Activated T-helper 9 cell treated with anti-CD3 and anti-CD28 coated beads, Interleukin-2, amount 50 U/mL, for 16 hours (primary cell): ENCODE results near the gene IGSF1.

ENCODE experiments used
- DNase-seq: peaks from one replicate; pipeline ENCODE4 v3.0.0-alpha.2; 2020; ENCODE audit warnings: low read depth

Gene IGSF1

GRCh38 chrX:131288738-131289511 is at the start of gene IGSF1:
TSS of gene IGSF1 (minus strand) at chrX:131289306. CDS start at chrX:131286674, 2,632 bp downstream.
- DNase-seq = no peak

GRCh38 chrX:131332331-131332730 is 43.2 kb upstream of the IGSF1 start:
- DNase-seq = no peak

- DNase-seq = no peak
Observed at GRCh38 chrX:131331152-131331551, 42.0 kb upstream of the IGSF1 start.

GRCh38 chrX:131330735-131331134 is 41.6 kb upstream of the IGSF1 start:
- no peak for DNase-seq

- no peak for DNase-seq
Observed at GRCh38 chrX:131322651-131323050, 33.5 kb upstream of the IGSF1 start.

- DNase-seq = no peak
Observed at GRCh38 chrX:131317326-131317725, 28.2 kb upstream of the IGSF1 start.

GRCh38 chrX:131316260-131316659 is 27.2 kb upstream of the IGSF1 start:
- no peak for DNase-seq

GRCh38 chrX:131308980-131309379 is 19.9 kb upstream of the IGSF1 start:
- DNase-seq = no peak

- DNase-seq = no peak
Observed at GRCh38 chrX:131306601-131307000, 17.5 kb upstream of the IGSF1 start.

- DNase-seq = no peak
Observed at GRCh38 chrX:131305926-131306325, 16.8 kb upstream of the IGSF1 start.

- DNase-seq = no peak
Observed at GRCh38 chrX:131302701-131303100, 13.6 kb upstream of the IGSF1 start.

GRCh38 chrX:131301155-131301554 is 12.0 kb upstream of the IGSF1 start:
- DNase-seq = no peak

- no peak for DNase-seq
Observed at GRCh38 chrX:131298846-131299245, 9.7 kb upstream of the IGSF1 start.

GRCh38 chrX:131298036-131298435 is 8.9 kb upstream of the IGSF1 start:
- DNase-seq = no peak

- DNase-seq = no peak
Observed at GRCh38 chrX:131289527-131289926, 421 bp upstream of the IGSF1 start.

- no peak for DNase-seq
Observed at GRCh38 chrX:131288188-131288587, 918 bp downstream of the IGSF1 start.

- no peak for DNase-seq
Observed at GRCh38 chrX:131287560-131288179, 1.4 kb downstream of the IGSF1 start.

- no peak for DNase-seq
Observed at GRCh38 chrX:131279617-131280016, 9.5 kb downstream of the IGSF1 start.

GRCh38 chrX:131279197-131279596 is 9.9 kb downstream of the IGSF1 start:
- no peak for DNase-seq

- DNase-seq = no peak
Observed at GRCh38 chrX:131277543-131278136, 11.5 kb downstream of the IGSF1 start.

- DNase-seq = no peak
Observed at GRCh38 chrX:131273011-131273410, 16.1 kb downstream of the IGSF1 start.

- no peak for DNase-seq
Observed at GRCh38 chrX:131271826-131272225, 17.3 kb downstream of the IGSF1 start.

GRCh38 chrX:131271274-131271673 is 17.8 kb downstream of the IGSF1 start:
- DNase-seq = no peak
